NCI-H345 treated with DMSO at 0.1 percent for 48 hours (cell line): ENCODE measurements around the gene TSHZ1.

ENCODE experiments used
- DNase-seq: peaks from one replicate; lab custom pipeline; 2025; ENCODE audit not compliant: unreplicated experiment; lab: John Stamatoyannopoulos, UW

The TSHZ1 gene

DNA sequence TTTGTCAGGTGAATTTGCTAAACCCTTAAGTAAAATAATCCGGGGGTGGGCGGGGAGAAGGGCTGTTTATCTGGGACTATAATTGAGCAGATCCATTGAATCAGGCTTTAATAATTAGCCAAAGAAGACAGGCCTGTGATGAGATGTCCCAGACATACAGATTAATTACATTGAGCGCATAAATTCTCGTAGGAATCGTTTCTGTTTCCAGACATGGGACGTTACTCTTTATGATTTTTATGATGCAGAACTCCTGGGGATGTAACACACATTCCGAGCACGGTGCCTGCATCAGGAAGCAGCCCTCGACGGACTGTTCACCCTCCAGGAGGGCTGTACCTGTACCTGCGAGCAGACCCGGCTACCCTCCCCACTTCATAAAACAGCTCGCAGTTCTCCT is 128.0 kb downstream of the TSHZ1 start:
- no peak for DNase-seq
